ENCODE results near the gene CHRNB4. TPM values are rescaled to one million over a fixed set of nuclear protein-coding genes. Genes with fewer than 3 reads are reported as not detected.

CHRNB4 gene
- total and polyA plus RNA-seq, 10 of the 15 experiments (the other 5 are each of a cell fraction or from before 2014, with no cell fraction given) = 0.10 TPM; not detected in 9

- no peak for ATAC-seq
- Histone ChIP-seq H4K20me1 (ENCODE audit: control insufficient read depth, insufficient read depth) (no peaks in the 10 kb centered on the region), H3K36me3 (ENCODE audit: control insufficient read depth in 2 of 2, insufficient read depth in 2 of 2, low read length in 1 of 2) (no peaks in the 10 kb centered on the region), H3K4me1 (ENCODE audit: control insufficient read depth, insufficient read depth, low read length) (no peaks in the 10 kb centered on the region), H3K79me2 (ENCODE audit: control insufficient read depth, insufficient read depth, low read length) (no peaks in the 10 kb centered on the region), H3K9me3 (replicated peaks; ENCODE audit: control insufficient read depth, insufficient read depth, low read length) (no peaks in the 10 kb centered on the region), H3K9ac (ENCODE audit: control insufficient read depth, insufficient read depth, low read length) (no peak overlapping the region), H3K27me3 (replicated peaks in 1 of 2; ENCODE audit: control insufficient read depth in 2 of 2, insufficient read depth in 2 of 2, low read length in 1 of 2) (peaks cover 5 to 7% of the 10 kb centered on the region in 2 experiments), H2AFZ (ENCODE audit: control insufficient read depth, low read depth, low read length) (no peak overlapping the region), H3K4me3 (no peak overlapping the region), H3K27ac (ENCODE audit: control insufficient read depth, insufficient read depth) (no peak overlapping the region), H3K4me2 (ENCODE audit: control insufficient read depth, insufficient read depth) (no peak overlapping the region)
- ChIA-PET RAD21 (ENCODE audit: unreplicated experiment) (interaction anchor here (1.6 kb wide), 1 partner anchor 92 kb away, joined by 7 read pairs; no protein-coding TSS in a partner anchor), SMC1A (ENCODE audit: uncharacterized antibody, unreplicated experiment) (no interaction called here), POLR2A (no interaction called here), CTCF (interaction anchor here (1.0 kb wide), 2 partner anchors 91 to 92 kb away, joined by 3 to 4 read pairs; no protein-coding TSS in a partner anchor)
- in situ Hi-C loops (cut with MboI) (loop anchor here (5.0 kb wide), 1 partner anchor 90 kb away; no protein-coding TSS in a partner anchor), intact Hi-C loops (cut with micrococcal nuclease; ENCODE audit: unreplicated experiment) (no loop called here)
- FAIRE-seq = no peak
- DNase-seq (ENCODE audit: low read depth, low spot score) = no peak
- BruUV-seq (replicated peaks) = no TSS peak
- TF ChIP-seq RCOR1 (conservative IDR thresholded peaks at IDR 0.05; ENCODE audit: low read depth, low read length) = no peak
- no peak for TF ChIP-seq ZNF24 (IDR thresholded peaks at IDR 0.05)
- no peak for TF ChIP-seq HDAC2 (IDR thresholded peaks at IDR 0.05)
- TF ChIP-seq RUNX3 (IDR thresholded peaks at IDR 0.05; ENCODE audit: low read length) = no peak
- TF ChIP-seq MEF2A (IDR thresholded peaks at IDR 0.05; ENCODE audit: insufficient read depth, low read depth, low read length) = no peak
- no peak for TF ChIP-seq ZNF274 (IDR thresholded peaks at IDR 0.05; ENCODE audit: insufficient read depth, insufficient read length)
- no peak for TF ChIP-seq MAX (IDR thresholded peaks at IDR 0.05; ENCODE audit: low read depth, low read length)
- no peak for TF ChIP-seq ASH2L (IDR thresholded peaks at IDR 0.05; ENCODE audit: borderline replicate concordance, low read depth)
- TF ChIP-seq, protein P1, sequence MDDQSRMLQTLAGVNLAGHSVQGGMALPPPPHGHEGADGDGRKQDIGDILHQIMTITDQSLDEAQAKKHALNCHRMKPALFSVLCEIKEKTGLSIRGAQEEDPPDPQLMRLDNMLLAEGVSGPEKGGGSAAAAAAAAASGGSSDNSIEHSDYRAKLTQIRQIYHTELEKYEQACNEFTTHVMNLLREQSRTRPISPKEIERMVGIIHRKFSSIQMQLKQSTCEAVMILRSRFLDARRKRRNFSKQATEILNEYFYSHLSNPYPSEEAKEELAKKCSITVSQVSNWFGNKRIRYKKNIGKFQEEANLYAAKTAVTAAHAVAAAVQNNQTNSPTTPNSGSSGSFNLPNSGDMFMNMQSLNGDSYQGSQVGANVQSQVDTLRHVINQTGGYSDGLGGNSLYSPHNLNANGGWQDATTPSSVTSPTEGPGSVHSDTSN (IDR thresholded peaks at IDR 0.05; ENCODE audit: insufficient replicate concordance, low read depth, low read length) = no peak
- TF ChIP-seq YBX1 (IDR thresholded peaks at IDR 0.05) = no peak
- no peak for TF ChIP-seq GABPA (IDR thresholded peaks at IDR 0.05; ENCODE audit: low read depth)
- WGBS (ENCODE audit: insufficient coverage, insufficient replicate concordance, low lambda C conversion rate, missing lambda C conversion rate) = 31% methylated on average over 5 of the region's 5 CpGs
Measured at GRCh38 chr15:78617516-78617915, 23.5 kb downstream of the CHRNB4 start.
